Activated naive CD8-positive, alpha-beta T cell (primary cell): ENCODE results near the gene DICER1.

Experiments used
- H3K27ac Mint-ChIP-seq: one replicate; pipeline ENCODE4 v1.8.0; 2021; ENCODE audit warnings: mixed read lengths
- H3K27me3 Mint-ChIP-seq: one replicate; pipeline ENCODE4 v1.8.0; 2021; ENCODE audit warnings: mixed read lengths
- H3K36me3 Mint-ChIP-seq: one replicate; pipeline ENCODE4 v1.8.0; 2021; ENCODE audit warnings: mixed read lengths
- H3K4me1 Mint-ChIP-seq: one replicate; pipeline ENCODE4 v1.8.0; 2021; ENCODE audit warnings: low read depth, mixed read lengths
- H3K4me3 Mint-ChIP-seq: one replicate; pipeline ENCODE4 v1.8.0; 2021; ENCODE audit warnings: mild to moderate bottlenecking, mixed read lengths
- H3K9me3 Mint-ChIP-seq: one replicate; pipeline ENCODE4 v1.8.0; 2021; ENCODE audit warnings: low read depth, mixed read lengths

Gene DICER1

GRCh38 chr14:95062946-95063345 lies 94.4 kb downstream of the DICER1 start:
- no peaks in the 10 kb centered on the region for H3K36me3 Mint-ChIP-seq
- H3K4me3 Mint-ChIP-seq: no peak overlapping the region
- no peaks in the 10 kb centered on the region for H3K27me3 Mint-ChIP-seq
- H3K27ac Mint-ChIP-seq: no peak overlapping the region
- H3K9me3 Mint-ChIP-seq: no peaks in the 10 kb centered on the region
- H3K4me1 Mint-ChIP-seq: no peaks in the 10 kb centered on the region

GRCh38 chr14:95062220-95062619 lies 95.1 kb downstream of the DICER1 start:
- no peaks in the 10 kb centered on the region for H3K9me3 Mint-ChIP-seq
- H3K4me1 Mint-ChIP-seq: no peaks in the 10 kb centered on the region
- no peaks in the 10 kb centered on the region for H3K27me3 Mint-ChIP-seq
- H3K4me3 Mint-ChIP-seq: no peak overlapping the region
- no peaks in the 10 kb centered on the region for H3K36me3 Mint-ChIP-seq
- no peak overlapping the region for H3K27ac Mint-ChIP-seq

GRCh38 chr14:95061317-95062093 lies 95.8 kb downstream of the DICER1 start:
- H3K4me3 Mint-ChIP-seq: no peak overlapping the region
- H3K27ac Mint-ChIP-seq: no peak overlapping the region
- no peaks in the 10 kb centered on the region for H3K4me1 Mint-ChIP-seq
- no peaks in the 10 kb centered on the region for H3K36me3 Mint-ChIP-seq
- H3K27me3 Mint-ChIP-seq: no peaks in the 10 kb centered on the region
- no peaks in the 10 kb centered on the region for H3K9me3 Mint-ChIP-seq

GRCh38 chr14:95059126-95059525 lies 98.2 kb downstream of the DICER1 start:
- Mint-ChIP-seq H3K27ac (no peak overlapping the region), H3K36me3 (no peaks in the 10 kb centered on the region), H3K4me1 (no peaks in the 10 kb centered on the region), H3K9me3 (no peaks in the 10 kb centered on the region), H3K27me3 (no peaks in the 10 kb centered on the region), H3K4me3 (no peak overlapping the region)

GRCh38 chr14:95058491-95058890 lies 98.8 kb downstream of the DICER1 start:
- Mint-ChIP-seq H3K27me3 (no peaks in the 10 kb centered on the region), H3K4me3 (no peak overlapping the region)

GRCh38 chr14:95057851-95058250 lies 99.5 kb downstream of the DICER1 start:
- no peak overlapping the region for H3K27ac Mint-ChIP-seq

More at GRCh38 chr14:95058491-95058890, 98.8 kb downstream of the DICER1 start:
- Mint-ChIP-seq H3K9me3 (no peaks in the 10 kb centered on the region), H3K36me3 (no peaks in the 10 kb centered on the region), H3K4me1 (no peaks in the 10 kb centered on the region), H3K27ac (no peak overlapping the region)

GRCh38 chr14:95057147-95057546 lies 100.2 kb downstream of the DICER1 start:
- Mint-ChIP-seq H3K27me3 (no peaks in the 10 kb centered on the region), H3K4me3 (no peak overlapping the region), H3K36me3 (no peaks in the 10 kb centered on the region), H3K27ac (no peak overlapping the region), H3K9me3 (no peaks in the 10 kb centered on the region), H3K4me1 (no peaks in the 10 kb centered on the region)

More at GRCh38 chr14:95057851-95058250, 99.5 kb downstream of the DICER1 start:
- Mint-ChIP-seq H3K9me3 (no peaks in the 10 kb centered on the region), H3K4me1 (no peaks in the 10 kb centered on the region), H3K27me3 (no peaks in the 10 kb centered on the region), H3K4me3 (no peak overlapping the region), H3K36me3 (no peaks in the 10 kb centered on the region)

- no peaks in the 10 kb centered on the region for H3K36me3 Mint-ChIP-seq
- H3K9me3 Mint-ChIP-seq: no peaks in the 10 kb centered on the region
- no peaks in the 10 kb centered on the region for H3K27me3 Mint-ChIP-seq
- H3K4me1 Mint-ChIP-seq: no peaks in the 10 kb centered on the region
- H3K27ac Mint-ChIP-seq: no peak overlapping the region
- no peak overlapping the region for H3K4me3 Mint-ChIP-seq
Observed at GRCh38 chr14:95056476-95056875, 100.9 kb downstream of the DICER1 start.

GRCh38 chr14:95055318-95055717 lies 102.0 kb downstream of the DICER1 start:
- no peaks in the 10 kb centered on the region for H3K9me3 Mint-ChIP-seq
- H3K27me3 Mint-ChIP-seq: no peaks in the 10 kb centered on the region
- H3K4me1 Mint-ChIP-seq: no peaks in the 10 kb centered on the region
- H3K4me3 Mint-ChIP-seq: no peak overlapping the region
- no peaks in the 10 kb centered on the region for H3K36me3 Mint-ChIP-seq
- no peak overlapping the region for H3K27ac Mint-ChIP-seq

- H3K4me1 Mint-ChIP-seq: no peaks in the 10 kb centered on the region
- H3K4me3 Mint-ChIP-seq: no peak overlapping the region
- H3K36me3 Mint-ChIP-seq: no peaks in the 10 kb centered on the region
- H3K27me3 Mint-ChIP-seq: no peaks in the 10 kb centered on the region
- no peak overlapping the region for H3K27ac Mint-ChIP-seq
- H3K9me3 Mint-ChIP-seq: no peaks in the 10 kb centered on the region
Observed at GRCh38 chr14:95054346-95055280, 102.7 kb downstream of the DICER1 start.

GRCh38 chr14:95052016-95052585 lies 105.2 kb downstream of the DICER1 start:
- Mint-ChIP-seq H3K9me3 (no peaks in the 10 kb centered on the region), H3K4me1 (no peaks in the 10 kb centered on the region), H3K4me3 (no peak overlapping the region), H3K27ac (no peak overlapping the region), H3K27me3 (peaks cover 6% of the 10 kb centered on the region), H3K36me3 (no peaks in the 10 kb centered on the region)

- peaks cover 7% of the 10 kb centered on the region for H3K27me3 Mint-ChIP-seq
- no peaks in the 10 kb centered on the region for H3K4me1 Mint-ChIP-seq
- H3K36me3 Mint-ChIP-seq: no peaks in the 10 kb centered on the region
- no peak overlapping the region for H3K27ac Mint-ChIP-seq
- no peaks in the 10 kb centered on the region for H3K9me3 Mint-ChIP-seq
- H3K4me3 Mint-ChIP-seq: no peak overlapping the region
Observed at GRCh38 chr14:95049952-95050351, 107.4 kb downstream of the DICER1 start.

GRCh38 chr14:95048771-95049312 lies 108.5 kb downstream of the DICER1 start:
- H3K4me1 Mint-ChIP-seq: no peaks in the 10 kb centered on the region
- H3K4me3 Mint-ChIP-seq: no peak overlapping the region
- peaks cover 7% of the 10 kb centered on the region for H3K27me3 Mint-ChIP-seq
- no peaks in the 10 kb centered on the region for H3K9me3 Mint-ChIP-seq
- H3K36me3 Mint-ChIP-seq: no peaks in the 10 kb centered on the region
- no peak overlapping the region for H3K27ac Mint-ChIP-seq

- no peaks in the 10 kb centered on the region for H3K36me3 Mint-ChIP-seq
- H3K9me3 Mint-ChIP-seq: no peaks in the 10 kb centered on the region
- H3K4me3 Mint-ChIP-seq: no peak overlapping the region
- no peaks in the 10 kb centered on the region for H3K4me1 Mint-ChIP-seq
- H3K27me3 Mint-ChIP-seq: peaks cover 7% of the 10 kb centered on the region
- H3K27ac Mint-ChIP-seq: no peak overlapping the region
Observed at GRCh38 chr14:95047754-95048153, 109.6 kb downstream of the DICER1 start.
